Mammary epithelial cell (primary cell): ENCODE results near the gene DNAAF5.

Source experiments
- CTCF ChIP-seq, 2 donors: IDR thresholded peaks in 1 of 2; conservative IDR thresholded peaks in 1 of 2; 2 replicates each; pipeline ENCODE4 v1.5.1; 2011 to 2012; ENCODE audit warnings: inconsistent platforms in 2 of 2, low read length in 2 of 2, mild to moderate bottlenecking in 2 of 2, control low read depth in 1 of 2, low read depth in 1 of 2; ENCODE audit not compliant: insufficient read depth in 1 of 2; ENCODE audit errors: extremely low read depth in 1 of 2
- EZH2 ChIP-seq: IDR thresholded peaks from 2 replicates; pipeline ENCODE4 v1.6.1; 2012; ENCODE audit warnings: low read length, inconsistent platforms, borderline replicate concordance

GRCh38 chr7:754531-755412, 28.3 kb downstream of the DNAAF5 start:
- no peak for TF ChIP-seq CTCF (conservative IDR thresholded peaks at IDR 0.05 in 1 of 2, IDR thresholded peaks at IDR 0.05 in 1 of 2; ENCODE audit: extremely low read depth in 1 of 2, insufficient read depth in 1 of 2, low read depth in 1 of 2, low read length in 2 of 2)
- TF ChIP-seq EZH2, result no peak
